ENCODE results near the gene SETD3. TPM values are rescaled to one million over a fixed set of nuclear protein-coding genes. Genes with fewer than 3 reads are reported as not detected.
A peak's percentile ranks its signal among the peaks of the same experiment; 100 is the strongest.

Gene SETD3
- total RNA-seq, 1 donor from 2014 or later = 26.4 TPM

- Histone ChIP-seq H3K4me3 (no peak overlapping the region), H3K27me3 (no peaks in the 10 kb centered on the region), H3K36me3 (peaks cover 63 to 76% of the 10 kb centered on the region in 2 donors), H3K4me1 (no peaks in the 10 kb centered on the region), H3K9me3 (no peaks in the 10 kb centered on the region), H3K27ac (no peak overlapping the region)
- TF ChIP-seq CTCF (IDR thresholded peaks at IDR 0.05) = no peak
- DNase-seq (ENCODE audit: low spot score in 2 of 2) = peak in 1 of 2 donors; percentile 42
- intact Hi-C loops (cut with DNase I) = no loop called here
These were observed 27.4 kb upstream of the SETD3 start for GRCh38 chr14:99507860-99508640.

- TF ChIP-seq CTCF (IDR thresholded peaks at IDR 0.05) = no peak
- intact Hi-C loops (cut with DNase I) = no loop called here
- peak in 1 of 2 donors; percentile 48 for DNase-seq (ENCODE audit: low spot score in 2 of 2)
- H3K9me3 ChIP-seq = no peaks in the 10 kb centered on the region
- no peak overlapping the region for H3K4me3 ChIP-seq
- H3K27ac ChIP-seq = no peak overlapping the region
- H3K36me3 ChIP-seq = peaks cover 78 to 94% of the 10 kb centered on the region in 2 donors
- H3K4me1 ChIP-seq = no peaks in the 10 kb centered on the region
- H3K27me3 ChIP-seq = no peaks in the 10 kb centered on the region
These were observed 25.6 kb upstream of the SETD3 start for GRCh38 chr14:99506276-99506675.

GRCh38 chr14:99505089-99505488, 24.4 kb upstream of the SETD3 start:
- H3K4me1 ChIP-seq = no peaks in the 10 kb centered on the region
- no peak overlapping the region for H3K27ac ChIP-seq
- peaks cover 84 to 98% of the 10 kb centered on the region in 2 donors for H3K36me3 ChIP-seq
- DNase-seq (ENCODE audit: low spot score in 2 of 2) = no peak
- H3K27me3 ChIP-seq = no peaks in the 10 kb centered on the region
- intact Hi-C loops (cut with DNase I) = no loop called here
- TF ChIP-seq CTCF (IDR thresholded peaks at IDR 0.05) = no peak
- H3K4me3 ChIP-seq = no peak overlapping the region
- H3K9me3 ChIP-seq = no peaks in the 10 kb centered on the region

- H3K27me3 ChIP-seq = no peaks in the 10 kb centered on the region
- H3K9me3 ChIP-seq = no peaks in the 10 kb centered on the region
- peaks cover 81 to 91% of the 10 kb centered on the region in 2 donors for H3K36me3 ChIP-seq
- no peak overlapping the region for H3K4me3 ChIP-seq
- H3K27ac ChIP-seq = no peak overlapping the region
- H3K4me1 ChIP-seq = no peaks in the 10 kb centered on the region
- TF ChIP-seq CTCF (IDR thresholded peaks at IDR 0.05) = no peak
- DNase-seq (ENCODE audit: low spot score in 2 of 2) = peak in 1 of 2 donors; percentile 50
- intact Hi-C loops (cut with DNase I) = no loop called here
These were observed 23.3 kb upstream of the SETD3 start for GRCh38 chr14:99503848-99504453.

- no peaks in the 10 kb centered on the region for H3K4me1 ChIP-seq
- no peak for TF ChIP-seq CTCF (IDR thresholded peaks at IDR 0.05)
- H3K4me3 ChIP-seq = no peak overlapping the region
- peak in 1 of 2 donors; percentile 48 for DNase-seq (ENCODE audit: low spot score in 2 of 2)
- no peak overlapping the region for H3K27ac ChIP-seq
- no peaks in the 10 kb centered on the region for H3K27me3 ChIP-seq
- peaks cover 81 to 91% of the 10 kb centered on the region in 2 donors for H3K36me3 ChIP-seq
- H3K9me3 ChIP-seq = no peaks in the 10 kb centered on the region
- intact Hi-C loops (cut with DNase I) = no loop called here
These were observed 22.3 kb upstream of the SETD3 start for GRCh38 chr14:99502989-99503421.

Measured in ascending aorta (tissue), 2 donors.